Caco-2 (cell line): ENCODE measurements around the gene RAP1GAP2. TPM values are rescaled to one million over a fixed set of nuclear protein-coding genes. Genes with fewer than 3 reads are reported as not detected.

Source experiments
- BruUV-seq: library from RNA; stranded (reverse); fragments of 400-500 nt; replicated peaks from 2 replicates; lab custom pipeline; 2021; lab: Mats Ljungman, UMichigan
- CTCF ChIA-PET: fragments of 300-600 bp; sonication (Branson Sonifier 250); formaldehyde crosslinking; loops from one replicate; lab custom pipeline; 2022; ENCODE audit warnings: antibody characterized with exemption; lab: Charles Lee
- POLR2A ChIA-PET: fragments of 300-600 bp; sonication (Branson Sonifier 250); formaldehyde crosslinking; loops from one replicate; lab custom pipeline; 2022; ENCODE audit warnings: antibody characterized with exemption; lab: Charles Lee
- DNase-seq, 2 experiments: peaks; one replicate each; pipeline versions ENCODE4 v3.0.0 to v3.0.0-alpha.2; 2020 to 2022
- H3K27me3 ChIP-seq: replicated peaks from 2 replicates; pipeline ENCODE4 v1.6.0; 2011; ENCODE audit warnings: low read length; ENCODE audit not compliant: control insufficient read depth, insufficient read depth
- H3K36me3 ChIP-seq: 2 replicates; pipeline ENCODE4 v1.5.1; 2011; ENCODE audit warnings: low read length; ENCODE audit not compliant: control insufficient read depth, insufficient read depth
- H3K4me1 ChIP-seq: fragments of 250-450 bp; sonication (Bioruptor Pico); 2 replicates; pipeline ENCODE4 v1.5.1; 2020; ENCODE audit warnings: mild to moderate bottlenecking
- H3K4me3 ChIP-seq: 2 replicates; pipeline ENCODE4 v1.5.1; 2011; ENCODE audit warnings: low read depth, mild to moderate bottlenecking, control low read depth, low read length
- H3K9me3 ChIP-seq: fragments of 250-450 bp; sonication (Bioruptor Pico); 2 replicates; pipeline ENCODE4 v1.5.1; 2020; ENCODE audit warnings: mild to moderate bottlenecking, moderate library complexity
- H3K27ac Mint-ChIP-seq: one replicate; pipeline ENCODE4 v1.8.0; 2022; ENCODE audit warnings: mixed read lengths; ENCODE audit not compliant: unreplicated experiment
- H3K27me3 Mint-ChIP-seq: one replicate; pipeline ENCODE4 v1.8.0; 2022; ENCODE audit warnings: mixed read lengths; ENCODE audit not compliant: insufficient read depth, unreplicated experiment
- H3K36me3 Mint-ChIP-seq: one replicate; pipeline ENCODE4 v1.8.0; 2022; ENCODE audit warnings: mild to moderate bottlenecking, mixed read lengths; ENCODE audit not compliant: insufficient read depth, unreplicated experiment
- H3K4me1 Mint-ChIP-seq: one replicate; pipeline ENCODE4 v1.8.0; 2022; ENCODE audit warnings: low read depth, mixed read lengths; ENCODE audit not compliant: unreplicated experiment
- H3K4me3 Mint-ChIP-seq: one replicate; pipeline ENCODE4 v1.8.0; 2022; ENCODE audit warnings: mild to moderate bottlenecking, moderate library complexity, mixed read lengths; ENCODE audit not compliant: unreplicated experiment
- H3K9me3 Mint-ChIP-seq: one replicate; pipeline ENCODE4 v1.8.0; 2022; ENCODE audit warnings: mixed read lengths; ENCODE audit not compliant: unreplicated experiment
- intact Hi-C: fragments of 100-400 bp; cut with micrococcal nuclease; formaldehyde crosslinking; loops from one replicate; pipeline ENCODE4 v1.10.0; 2022; ENCODE audit not compliant: unreplicated experiment
- total RNA-seq: library from RNA; stranded (reverse); gene quantifications from 2 replicates; pipeline ENCODE4 v1.2.3, GENCODE V29; 2022
- TF ChIP-seq, protein P1 (sequence below), 2 experiments: fragments of 200-600 bp in 1 of 2; IDR thresholded peaks; 1 replicate in 1 of 2; 2 replicates in 1 of 2; pipeline versions ENCODE4 v1.5.1 to v1.8.0; 2011 to 2022; ENCODE audit warnings: antibody characterized with exemption in 1 of 2, control low read depth in 1 of 2, inconsistent platforms in 1 of 2, low read depth in 1 of 2, low read length in 1 of 2, mild to moderate bottlenecking in 1 of 2, moderate library complexity in 1 of 2; ENCODE audit not compliant: insufficient read depth in 1 of 2, severe bottlenecking in 1 of 2, unreplicated experiment in 1 of 2

The RAP1GAP2 gene
- total RNA-seq, 1 experiment from 2014 or later = 45.3 TPM

GRCh38 chr17:2932946-2933345 is 136.7 kb downstream of the RAP1GAP2 start:
- TF ChIP-seq, protein P1, sequence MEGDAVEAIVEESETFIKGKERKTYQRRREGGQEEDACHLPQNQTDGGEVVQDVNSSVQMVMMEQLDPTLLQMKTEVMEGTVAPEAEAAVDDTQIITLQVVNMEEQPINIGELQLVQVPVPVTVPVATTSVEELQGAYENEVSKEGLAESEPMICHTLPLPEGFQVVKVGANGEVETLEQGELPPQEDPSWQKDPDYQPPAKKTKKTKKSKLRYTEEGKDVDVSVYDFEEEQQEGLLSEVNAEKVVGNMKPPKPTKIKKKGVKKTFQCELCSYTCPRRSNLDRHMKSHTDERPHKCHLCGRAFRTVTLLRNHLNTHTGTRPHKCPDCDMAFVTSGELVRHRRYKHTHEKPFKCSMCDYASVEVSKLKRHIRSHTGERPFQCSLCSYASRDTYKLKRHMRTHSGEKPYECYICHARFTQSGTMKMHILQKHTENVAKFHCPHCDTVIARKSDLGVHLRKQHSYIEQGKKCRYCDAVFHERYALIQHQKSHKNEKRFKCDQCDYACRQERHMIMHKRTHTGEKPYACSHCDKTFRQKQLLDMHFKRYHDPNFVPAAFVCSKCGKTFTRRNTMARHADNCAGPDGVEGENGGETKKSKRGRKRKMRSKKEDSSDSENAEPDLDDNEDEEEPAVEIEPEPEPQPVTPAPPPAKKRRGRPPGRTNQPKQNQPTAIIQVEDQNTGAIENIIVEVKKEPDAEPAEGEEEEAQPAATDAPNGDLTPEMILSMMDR (IDR thresholded peaks at IDR 0.05; ENCODE audit: insufficient read depth in 1 of 2, low read depth in 1 of 2, low read length in 1 of 2, severe bottlenecking in 1 of 2, unreplicated experiment in 1 of 2) = no peak
- ChIA-PET CTCF (no interaction called here), POLR2A (no interaction called here)
- Mint-ChIP-seq H3K27me3 (no peaks in the 10 kb centered on the region), H3K4me3 (no peak overlapping the region), H3K27ac (peak overlapping the region; percentile 79), H3K9me3 (no peaks in the 10 kb centered on the region), H3K4me1 (peaks cover 12% of the 10 kb centered on the region), H3K36me3 (peaks cover 13% of the 10 kb centered on the region)
- BruUV-seq = no TSS peak
- Histone ChIP-seq H3K27me3 (no peaks in the 10 kb centered on the region), H3K9me3 (no peaks in the 10 kb centered on the region), H3K4me3 (no peak overlapping the region), H3K36me3 (no peaks in the 10 kb centered on the region), H3K4me1 (peaks cover 11% of the 10 kb centered on the region; the same call in 1 of the 2 replicates)
- intact Hi-C loops = no loop called here
- DNase-seq = no peak

GRCh38 chr17:2933606-2934005 is 137.4 kb downstream of the RAP1GAP2 start:
- CTCF ChIA-PET = interaction anchor here (0.6 kb wide), 1 partner anchor 79 kb away, joined by 3 read pairs; no protein-coding TSS in a partner anchor
- H3K9me3 Mint-ChIP-seq = no peaks in the 10 kb centered on the region
- intact Hi-C loops = no loop called here
- H3K36me3 Mint-ChIP-seq = peaks cover 13% of the 10 kb centered on the region
- no peaks in the 10 kb centered on the region for H3K36me3 ChIP-seq
- H3K4me1 Mint-ChIP-seq = peaks cover 12% of the 10 kb centered on the region
- H3K4me3 ChIP-seq = no peak overlapping the region
- H3K27me3 ChIP-seq = no peaks in the 10 kb centered on the region
- no peak for DNase-seq
- H3K27me3 Mint-ChIP-seq = no peaks in the 10 kb centered on the region
- no peak overlapping the region for H3K4me3 Mint-ChIP-seq
- peaks cover 11% of the 10 kb centered on the region; the same call in 1 of the 2 replicates for H3K4me1 ChIP-seq
- H3K27ac Mint-ChIP-seq = no peak overlapping the region
- TF ChIP-seq, protein P1 (IDR thresholded peaks at IDR 0.05; ENCODE audit: insufficient read depth in 1 of 2, low read depth in 1 of 2, low read length in 1 of 2, severe bottlenecking in 1 of 2, unreplicated experiment in 1 of 2) = no peak
- no TSS peak for BruUV-seq
- POLR2A ChIA-PET = no interaction called here
- no peaks in the 10 kb centered on the region for H3K9me3 ChIP-seq

DNA sequence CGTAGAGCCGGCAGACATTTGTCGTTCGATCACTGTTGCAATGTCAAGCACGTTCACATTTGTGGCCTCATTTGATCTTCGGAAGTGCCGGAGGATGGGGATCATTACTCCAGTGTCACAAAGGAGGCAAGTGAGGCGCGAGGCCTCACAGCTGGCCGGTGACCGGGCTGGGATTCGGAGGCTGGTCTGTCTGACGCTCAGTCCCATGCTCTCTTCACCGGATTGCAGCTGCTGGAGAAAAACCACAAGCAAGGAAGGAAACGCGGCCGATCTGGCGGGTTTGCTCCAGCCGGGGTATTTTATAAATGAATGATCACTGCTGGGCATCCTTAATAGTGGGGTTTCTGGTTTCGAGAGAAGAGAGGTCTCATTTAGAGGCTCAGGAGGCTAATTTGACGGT is 139.4 kb downstream of the RAP1GAP2 start:
- Histone ChIP-seq H3K4me3 (no peak overlapping the region), H3K9me3 (no peaks in the 10 kb centered on the region), H3K4me1 (peaks cover 8% of the 10 kb centered on the region; the same call in 1 of the 2 replicates), H3K36me3 (no peaks in the 10 kb centered on the region), H3K27me3 (no peaks in the 10 kb centered on the region)
- no peak for DNase-seq
- POLR2A ChIA-PET = no interaction called here
- Mint-ChIP-seq H3K4me3 (no peak overlapping the region), H3K27me3 (no peaks in the 10 kb centered on the region), H3K4me1 (peaks cover 8% of the 10 kb centered on the region), H3K27ac (no peak overlapping the region), H3K36me3 (peaks cover 6% of the 10 kb centered on the region), H3K9me3 (no peaks in the 10 kb centered on the region)
- BruUV-seq = no TSS peak
- intact Hi-C loops = no loop called here
- CTCF ChIA-PET = no interaction called here
- TF ChIP-seq, protein P1 (IDR thresholded peaks at IDR 0.05; ENCODE audit: insufficient read depth in 1 of 2, low read depth in 1 of 2, low read length in 1 of 2, severe bottlenecking in 1 of 2, unreplicated experiment in 1 of 2) = no peak
